OCI-LY1 (cell line): ENCODE data around the gene MXD4.

Experiments used
- H2AFZ ChIP-seq: fragments of 200-600 bp; sonication (generic), shearing (Covaris generic); 2 replicates; pipeline ENCODE4 v1.6.0; 2014; ENCODE audit warnings: antibody characterized with exemption, mild to moderate bottlenecking, low read length
- H3F3A ChIP-seq: fragments of 200-600 bp; sonication (generic), shearing (Covaris generic); 2 replicates; pipeline ENCODE4 v1.6.0; 2014; ENCODE audit warnings: mild to moderate bottlenecking, antibody characterized with exemption, low read length, moderate library complexity; ENCODE audit not compliant: insufficient read depth
- H3K27ac ChIP-seq: fragments of 200-600 bp; sonication (generic); 2 replicates; pipeline ENCODE4 v1.5.1; 2014; ENCODE audit warnings: low read length, mixed run types, mild to moderate bottlenecking, low read depth; ENCODE audit not compliant: poor library complexity, severe bottlenecking
- H3K27me3 ChIP-seq: fragments of 200-600 bp; sonication (generic); 2 replicates; pipeline ENCODE4 v1.6.0; 2014; ENCODE audit warnings: antibody characterized with exemption, mild to moderate bottlenecking, low read length, moderate library complexity; ENCODE audit not compliant: insufficient read depth
- H3K36me3 ChIP-seq: fragments of 200-600 bp; sonication (generic); 2 replicates; pipeline ENCODE4 v1.6.1; 2014; ENCODE audit warnings: mild to moderate bottlenecking, antibody characterized with exemption, low read length, moderate library complexity, mixed read lengths; ENCODE audit not compliant: insufficient read depth
- H3K4me1 ChIP-seq: fragments of 200-600 bp; sonication (generic); 2 replicates; pipeline ENCODE4 v1.5.1; 2014; ENCODE audit warnings: mild to moderate bottlenecking, low read length, moderate library complexity; ENCODE audit not compliant: insufficient read depth, severe bottlenecking
- H3K4me2 ChIP-seq: fragments of 200-600 bp; sonication (generic), shearing (Covaris generic); 2 replicates; pipeline ENCODE4 v1.6.1; 2014; ENCODE audit warnings: low read length
- H3K4me3 ChIP-seq: fragments of 200-600 bp; sonication (generic); 2 replicates; pipeline ENCODE4 v1.5.1; 2014; ENCODE audit warnings: low read length, low read depth, mild to moderate bottlenecking, mixed read lengths; ENCODE audit not compliant: poor library complexity, severe bottlenecking
- H3K79me2 ChIP-seq: fragments of 200-600 bp; shearing (Covaris generic); 2 replicates; pipeline ENCODE4 v1.6.1; 2016; ENCODE audit warnings: mixed run types, low read length, mixed read lengths; ENCODE audit not compliant: insufficient read depth
- H3K9ac ChIP-seq: fragments of 200-600 bp; sonication (generic), shearing (Covaris generic); 2 replicates; pipeline ENCODE4 v1.6.1; 2014; ENCODE audit warnings: mild to moderate bottlenecking, low read length, mixed read lengths
- H3K9me2 ChIP-seq: fragments of 200-600 bp; sonication (generic), shearing (Covaris generic); 2 replicates; pipeline ENCODE4 v1.6.1; 2014; ENCODE audit warnings: low read depth, mild to moderate bottlenecking, low read length, mixed read lengths
- H3K9me3 ChIP-seq: fragments of 200-600 bp; shearing (Covaris generic); 2 replicates; pipeline ENCODE4 v1.6.1; 2014; ENCODE audit warnings: low read length, mixed read lengths
- H4K20me1 ChIP-seq: fragments of 200-600 bp; sonication (generic), shearing (Covaris generic); 2 replicates; pipeline ENCODE4 v1.6.0; 2016; ENCODE audit warnings: mild to moderate bottlenecking, low read length; ENCODE audit not compliant: insufficient read depth
- EZH2 ChIP-seq: fragments of 200-600 bp; sonication (generic), shearing (Covaris generic); IDR thresholded peaks from 2 replicates; pipeline ENCODE4 v1.8.0; 2017; ENCODE audit warnings: borderline replicate concordance, mixed run types, mild to moderate bottlenecking, antibody characterized with exemption, low read length, moderate library complexity, mixed read lengths
- TF ChIP-seq, protein P1 (sequence below): fragments of 200-600 bp; sonication (generic), shearing (Covaris generic); IDR thresholded peaks from 2 replicates; pipeline ENCODE4 v1.5.1; 2017; ENCODE audit warnings: mild to moderate bottlenecking, antibody characterized with exemption, low read length, moderate library complexity, mixed read lengths

The MXD4 gene

DNA sequence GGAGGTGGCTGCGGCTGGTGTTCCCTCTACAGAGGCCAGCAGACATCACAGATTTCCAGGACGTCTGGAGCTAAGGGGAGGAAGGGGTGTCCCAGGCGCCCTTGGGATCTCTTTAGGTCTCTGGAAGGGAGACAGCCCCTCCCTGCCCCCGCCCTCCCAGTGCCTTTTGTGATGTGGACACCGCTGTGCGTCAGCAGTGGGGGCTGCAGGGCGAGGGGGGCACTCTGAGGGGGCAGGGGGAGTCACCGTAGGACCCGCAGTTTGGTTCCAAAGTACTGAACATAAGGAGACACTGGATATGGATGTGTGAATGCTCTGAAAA, 25.6 kb upstream of the MXD4 start:
- no peak overlapping the region for H3K27ac ChIP-seq
- no peak for TF ChIP-seq EZH2
- TF ChIP-seq, protein P1, sequence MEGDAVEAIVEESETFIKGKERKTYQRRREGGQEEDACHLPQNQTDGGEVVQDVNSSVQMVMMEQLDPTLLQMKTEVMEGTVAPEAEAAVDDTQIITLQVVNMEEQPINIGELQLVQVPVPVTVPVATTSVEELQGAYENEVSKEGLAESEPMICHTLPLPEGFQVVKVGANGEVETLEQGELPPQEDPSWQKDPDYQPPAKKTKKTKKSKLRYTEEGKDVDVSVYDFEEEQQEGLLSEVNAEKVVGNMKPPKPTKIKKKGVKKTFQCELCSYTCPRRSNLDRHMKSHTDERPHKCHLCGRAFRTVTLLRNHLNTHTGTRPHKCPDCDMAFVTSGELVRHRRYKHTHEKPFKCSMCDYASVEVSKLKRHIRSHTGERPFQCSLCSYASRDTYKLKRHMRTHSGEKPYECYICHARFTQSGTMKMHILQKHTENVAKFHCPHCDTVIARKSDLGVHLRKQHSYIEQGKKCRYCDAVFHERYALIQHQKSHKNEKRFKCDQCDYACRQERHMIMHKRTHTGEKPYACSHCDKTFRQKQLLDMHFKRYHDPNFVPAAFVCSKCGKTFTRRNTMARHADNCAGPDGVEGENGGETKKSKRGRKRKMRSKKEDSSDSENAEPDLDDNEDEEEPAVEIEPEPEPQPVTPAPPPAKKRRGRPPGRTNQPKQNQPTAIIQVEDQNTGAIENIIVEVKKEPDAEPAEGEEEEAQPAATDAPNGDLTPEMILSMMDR = no peak
- no peaks in the 10 kb centered on the region for H3K79me2 ChIP-seq
- no peak overlapping the region for H2AFZ ChIP-seq
- H3K9me3 ChIP-seq = no peaks in the 10 kb centered on the region
- H3K9ac ChIP-seq = no peak overlapping the region
- H3F3A ChIP-seq = no peaks in the 10 kb centered on the region
- no peaks in the 10 kb centered on the region for H4K20me1 ChIP-seq
- peaks cover 12% of the 10 kb centered on the region for H3K4me1 ChIP-seq
- H3K4me3 ChIP-seq = no peak overlapping the region
- no peaks in the 10 kb centered on the region for H3K36me3 ChIP-seq
- H3K27me3 ChIP-seq = no peaks in the 10 kb centered on the region
- no peak overlapping the region for H3K4me2 ChIP-seq
- H3K9me2 ChIP-seq = no peaks in the 10 kb centered on the region

DNA sequence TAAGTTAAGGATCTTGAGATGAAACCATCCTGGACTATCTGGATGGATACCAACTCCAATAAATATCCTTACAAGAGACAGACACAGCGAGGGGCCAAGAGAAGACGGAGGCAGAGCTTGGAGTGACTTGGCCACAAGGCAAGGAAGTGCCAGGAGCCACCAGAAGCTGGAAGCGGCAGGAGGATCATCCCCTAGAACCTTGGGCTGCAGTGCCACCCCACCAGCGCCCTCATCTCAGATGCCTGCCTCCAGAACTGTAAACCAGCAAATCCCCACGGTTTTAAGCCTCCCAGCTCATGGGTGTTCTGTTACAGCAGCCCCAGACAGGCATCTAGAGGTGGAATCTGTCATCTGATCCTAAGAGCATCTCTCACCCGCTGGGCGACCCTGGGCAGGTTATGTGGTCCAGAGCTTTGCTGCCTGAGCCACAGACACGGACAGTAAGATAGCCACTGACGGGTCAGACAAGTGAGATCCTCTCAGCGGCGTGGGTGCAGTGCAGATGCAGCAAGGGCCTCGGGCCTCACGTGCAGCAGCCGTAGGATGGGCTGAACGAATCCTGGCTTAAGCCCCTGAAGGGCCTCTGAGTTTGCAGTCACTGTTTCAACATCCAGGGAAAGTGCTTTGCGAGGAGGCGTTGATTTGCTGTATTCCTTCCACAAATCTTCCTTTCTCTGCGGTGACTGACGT, 25.1 kb upstream of the MXD4 start:
- Histone ChIP-seq H3F3A (no peaks in the 10 kb centered on the region), H3K4me3 (no peak overlapping the region), H3K9me2 (no peaks in the 10 kb centered on the region), H3K4me1 (peaks cover 17% of the 10 kb centered on the region), H3K4me2 (no peak overlapping the region), H3K79me2 (no peaks in the 10 kb centered on the region), H3K27me3 (no peaks in the 10 kb centered on the region), H2AFZ (no peak overlapping the region), H3K36me3 (no peaks in the 10 kb centered on the region), H3K27ac (no peak overlapping the region), H4K20me1 (no peaks in the 10 kb centered on the region), H3K9me3 (no peaks in the 10 kb centered on the region), H3K9ac (no peak overlapping the region)
- TF ChIP-seq EZH2 = no peak
- TF ChIP-seq, protein P1 = no peak

GRCh38 chr4:2285613-2286381, 23.9 kb upstream of the MXD4 start:
- Histone ChIP-seq H3K4me1 (peaks cover 20% of the 10 kb centered on the region), H3F3A (no peaks in the 10 kb centered on the region), H3K36me3 (no peaks in the 10 kb centered on the region), H3K9me2 (no peaks in the 10 kb centered on the region), H3K4me3 (no peak overlapping the region), H3K27me3 (no peaks in the 10 kb centered on the region), H3K9ac (no peak overlapping the region), H3K27ac (no peak overlapping the region), H3K9me3 (no peaks in the 10 kb centered on the region), H4K20me1 (no peaks in the 10 kb centered on the region), H3K4me2 (no peak overlapping the region), H3K79me2 (no peaks in the 10 kb centered on the region), H2AFZ (no peak overlapping the region)
- TF ChIP-seq, protein P1 = no peak
- no peak for TF ChIP-seq EZH2
